HAP-1 (cell line): ENCODE data around the gene PROM2.

Source experiments
- DNase-seq, 2 experiments: peaks; one replicate each; pipeline ENCODE4 v3.0.0-alpha.2; 2016 to 2020; ENCODE audit warnings: low spot score in 2 of 2
- H3K27me3 ChIP-seq: fragments of 250-450 bp; sonication (Bioruptor Pico); 2 replicates; pipeline ENCODE4 v1.5.1; 2020; ENCODE audit warnings: low read depth, mild to moderate bottlenecking, moderate library complexity
- H3K36me3 ChIP-seq: fragments of 250-450 bp; sonication (Bioruptor Pico); replicated peaks from 2 replicates; pipeline ENCODE4 v1.5.1; 2020; ENCODE audit warnings: mild to moderate bottlenecking
- H3K4me1 ChIP-seq: fragments of 250-450 bp; sonication (Bioruptor Pico); 2 replicates; pipeline ENCODE4 v1.5.1; 2020; ENCODE audit warnings: mild to moderate bottlenecking
- H3K4me3 ChIP-seq: fragments of 250-450 bp; sonication (Bioruptor Pico); 2 replicates; pipeline ENCODE4 v1.5.1; 2020; ENCODE audit warnings: mild to moderate bottlenecking, moderate library complexity
- H3K9me3 ChIP-seq: fragments of 250-450 bp; sonication (Bioruptor Pico); 2 replicates; pipeline ENCODE4 v1.5.1; 2020; ENCODE audit warnings: mild to moderate bottlenecking, moderate library complexity
- in situ Hi-C: fragments of 300-500 bp; cut with MboI; formaldehyde crosslinking; loops from 3 replicates; pipeline ENCODE4 v1.14.3; 2020; ENCODE audit warnings: low sequenced_read_pairs, inconsistent platforms, mixed read lengths

PROM2 gene

GRCh38 chr2:95273566-95274290 is 521 bp upstream of the PROM2 start:
- H3K9me3 ChIP-seq = no peaks in the 10 kb centered on the region
- no peaks in the 10 kb centered on the region for H3K36me3 ChIP-seq
- peak in 1 of 2 experiments; percentile 1 for DNase-seq
- H3K27me3 ChIP-seq = no peaks in the 10 kb centered on the region
- in situ Hi-C loops = no loop called here
- H3K4me3 ChIP-seq = no peak overlapping the region
- H3K4me1 ChIP-seq = no peaks in the 10 kb centered on the region

- Histone ChIP-seq H3K4me1 (no peaks in the 10 kb centered on the region), H3K36me3 (no peaks in the 10 kb centered on the region), H3K9me3 (no peaks in the 10 kb centered on the region), H3K27me3 (no peaks in the 10 kb centered on the region), H3K4me3 (no peak overlapping the region)
- DNase-seq = no peak
- in situ Hi-C loops = no loop called here
Measured at GRCh38 chr2:95275151-95275515, 884 bp downstream of the PROM2 start.

- in situ Hi-C loops = no loop called here
- Histone ChIP-seq H3K4me1 (no peaks in the 10 kb centered on the region), H3K4me3 (no peak overlapping the region), H3K36me3 (no peaks in the 10 kb centered on the region), H3K9me3 (no peaks in the 10 kb centered on the region), H3K27me3 (no peaks in the 10 kb centered on the region)
- no peak for DNase-seq
Measured at GRCh38 chr2:95275601-95276243, 1.5 kb downstream of the PROM2 start.

- Histone ChIP-seq H3K27me3 (no peaks in the 10 kb centered on the region), H3K4me3 (no peak overlapping the region), H3K9me3 (no peaks in the 10 kb centered on the region), H3K36me3 (no peaks in the 10 kb centered on the region), H3K4me1 (no peaks in the 10 kb centered on the region)
- no peak for DNase-seq
- in situ Hi-C loops = no loop called here
Measured at GRCh38 chr2:95276244-95276887, 2.1 kb downstream of the PROM2 start.

GRCh38 chr2:95276888-95277245 is 2.6 kb downstream of the PROM2 start:
- H3K9me3 ChIP-seq = no peaks in the 10 kb centered on the region
- DNase-seq = no peak
- H3K27me3 ChIP-seq = no peaks in the 10 kb centered on the region
- H3K36me3 ChIP-seq = no peaks in the 10 kb centered on the region
- in situ Hi-C loops = no loop called here
- no peaks in the 10 kb centered on the region for H3K4me1 ChIP-seq
- no peak overlapping the region for H3K4me3 ChIP-seq

GRCh38 chr2:95277246-95277906 is 3.1 kb downstream of the PROM2 start:
- Histone ChIP-seq H3K4me1 (no peaks in the 10 kb centered on the region), H3K9me3 (no peaks in the 10 kb centered on the region), H3K27me3 (no peaks in the 10 kb centered on the region), H3K36me3 (no peaks in the 10 kb centered on the region), H3K4me3 (no peak overlapping the region)
- DNase-seq = no peak
- in situ Hi-C loops = no loop called here

- H3K9me3 ChIP-seq = no peaks in the 10 kb centered on the region
- no peaks in the 10 kb centered on the region for H3K27me3 ChIP-seq
- H3K4me3 ChIP-seq = no peak overlapping the region
- DNase-seq = no peak
- in situ Hi-C loops = no loop called here
- no peaks in the 10 kb centered on the region for H3K36me3 ChIP-seq
- no peaks in the 10 kb centered on the region for H3K4me1 ChIP-seq
Measured at GRCh38 chr2:95278051-95278471, 3.8 kb downstream of the PROM2 start.

- Histone ChIP-seq H3K4me3 (no peak overlapping the region), H3K36me3 (no peaks in the 10 kb centered on the region), H3K27me3 (no peaks in the 10 kb centered on the region), H3K9me3 (no peaks in the 10 kb centered on the region), H3K4me1 (no peaks in the 10 kb centered on the region)
- DNase-seq = no peak
- in situ Hi-C loops = no loop called here
Measured at GRCh38 chr2:95278637-95279225, 4.5 kb downstream of the PROM2 start.

- no peak for DNase-seq
- Histone ChIP-seq H3K9me3 (no peaks in the 10 kb centered on the region), H3K4me3 (no peak overlapping the region), H3K36me3 (no peaks in the 10 kb centered on the region), H3K4me1 (no peaks in the 10 kb centered on the region), H3K27me3 (no peaks in the 10 kb centered on the region)
- in situ Hi-C loops = no loop called here
Measured at GRCh38 chr2:95279435-95280035, 5.3 kb downstream of the PROM2 start.

- H3K27me3 ChIP-seq = no peaks in the 10 kb centered on the region
- H3K9me3 ChIP-seq = no peaks in the 10 kb centered on the region
- in situ Hi-C loops = no loop called here
- no peak for DNase-seq
- H3K4me1 ChIP-seq = no peaks in the 10 kb centered on the region
- no peak overlapping the region for H3K4me3 ChIP-seq
- no peaks in the 10 kb centered on the region for H3K36me3 ChIP-seq
Measured at GRCh38 chr2:95281071-95281470, 6.8 kb downstream of the PROM2 start.

GRCh38 chr2:95281786-95282185 is 7.5 kb downstream of the PROM2 start:
- H3K4me1 ChIP-seq = no peaks in the 10 kb centered on the region
- H3K36me3 ChIP-seq = no peaks in the 10 kb centered on the region
- no peaks in the 10 kb centered on the region for H3K9me3 ChIP-seq
- no peaks in the 10 kb centered on the region for H3K27me3 ChIP-seq
- no peak for DNase-seq
- in situ Hi-C loops = no loop called here
- H3K4me3 ChIP-seq = no peak overlapping the region

- Histone ChIP-seq H3K4me3 (no peak overlapping the region), H3K9me3 (no peaks in the 10 kb centered on the region), H3K4me1 (no peaks in the 10 kb centered on the region), H3K36me3 (no peaks in the 10 kb centered on the region), H3K27me3 (no peaks in the 10 kb centered on the region)
- no peak for DNase-seq
- in situ Hi-C loops = no loop called here
Measured at GRCh38 chr2:95282458-95282857, 8.2 kb downstream of the PROM2 start.

GRCh38 chr2:95283562-95283961 is 9.3 kb downstream of the PROM2 start:
- DNase-seq = no peak
- no peak overlapping the region for H3K4me3 ChIP-seq
- no peaks in the 10 kb centered on the region for H3K36me3 ChIP-seq
- H3K9me3 ChIP-seq = no peaks in the 10 kb centered on the region
- no peaks in the 10 kb centered on the region for H3K4me1 ChIP-seq
- in situ Hi-C loops = no loop called here
- no peaks in the 10 kb centered on the region for H3K27me3 ChIP-seq
